Endothelial cell (in vitro differentiated cells): ENCODE data around the gene LRRC3B. TPM values are rescaled to one million over a fixed set of nuclear protein-coding genes. Genes with fewer than 3 reads are reported as not detected.

Experiments used
- DNase-seq: peaks from one replicate; pipeline ENCODE4 v3.0.0; 2021; ENCODE audit warnings: low spot score
- H3K27ac Mint-ChIP-seq: one replicate; pipeline ENCODE4 v1.8.0; 2021; ENCODE audit warnings: mixed read lengths, inconsistent platforms; ENCODE audit not compliant: unreplicated experiment
- H3K27me3 Mint-ChIP-seq: one replicate; pipeline ENCODE4 v1.8.0; 2021; ENCODE audit warnings: mild to moderate bottlenecking, moderate library complexity, mixed read lengths, inconsistent platforms; ENCODE audit not compliant: unreplicated experiment
- H3K36me3 Mint-ChIP-seq: one replicate; pipeline ENCODE4 v1.8.0; 2021; ENCODE audit warnings: mild to moderate bottlenecking, low read depth, mixed read lengths, inconsistent platforms; ENCODE audit not compliant: unreplicated experiment
- H3K4me1 Mint-ChIP-seq: one replicate; pipeline ENCODE4 v1.8.0; 2021; ENCODE audit warnings: mild to moderate bottlenecking, mixed read lengths, inconsistent platforms; ENCODE audit not compliant: unreplicated experiment
- H3K4me3 Mint-ChIP-seq: one replicate; pipeline ENCODE4 v1.8.0; 2021; ENCODE audit warnings: mild to moderate bottlenecking, mixed read lengths, inconsistent platforms; ENCODE audit not compliant: unreplicated experiment
- H3K9me3 Mint-ChIP-seq: one replicate; pipeline ENCODE4 v1.8.0; 2021; ENCODE audit warnings: mixed read lengths, inconsistent platforms; ENCODE audit not compliant: unreplicated experiment
- CTCF ChIP-seq: fragments of 200-600 bp; sonication (generic); IDR thresholded peaks from one replicate; pipeline ENCODE4 v1.5.0; 2021; ENCODE audit warnings: antibody characterized with exemption; ENCODE audit not compliant: unreplicated experiment
- long read RNA-seq: library from polyadenylated mRNA; unstranded; transcript quantifications from one replicate; pipeline ENCODE4 v2.0.0, GENCODE V29; 2020; ENCODE audit not compliant: unreplicated experiment
- total RNA-seq: library from RNA; stranded (reverse); fragmentation: NEBNext Ultra II Directional; extraction: Animal tissue kit (Norgen Biotek cat#: 25700); gene quantifications from one replicate; pipeline ENCODE4 v1.2.1, GENCODE V29; 2021; ENCODE audit not compliant: unreplicated experiment

The LRRC3B gene
- 3.6 TPM for total RNA-seq
- long read RNA-seq: 0 reads

- H3K27ac Mint-ChIP-seq: no peak within 1 kb of the TSS
- no peak for TF ChIP-seq CTCF
- H3K9me3 Mint-ChIP-seq: no peaks in the 10 kb centered on the region
- H3K4me3 Mint-ChIP-seq: peak within 1 kb of the TSS; percentile 90
- peaks cover 16% of the 10 kb centered on the region for H3K27me3 Mint-ChIP-seq
- DNase-seq: peak; percentile 61
- peaks cover 28% of the 10 kb centered on the region for H3K4me1 Mint-ChIP-seq
- H3K36me3 Mint-ChIP-seq: no peaks in the 10 kb centered on the region
These were observed at the start of gene LRRC3B for GRCh38 chr3:26622621-26623418. Gene LRRC3B, plus strand, starts transcription at chr3:26622772. Its CDS starts 86,901 bp downstream, at chr3:26709673.

- Mint-ChIP-seq H3K4me3 (no peak overlapping the region), H3K9me3 (no peaks in the 10 kb centered on the region), H3K36me3 (no peaks in the 10 kb centered on the region), H3K27me3 (no peaks in the 10 kb centered on the region), H3K27ac (no peak overlapping the region), H3K4me1 (no peaks in the 10 kb centered on the region)
- DNase-seq: no peak
- TF ChIP-seq CTCF: no peak
These were observed 47.8 kb upstream of the LRRC3B start for GRCh38 chr3:26574766-26575165.

- DNase-seq: no peak
- Mint-ChIP-seq H3K36me3 (no peaks in the 10 kb centered on the region), H3K27ac (no peak overlapping the region), H3K4me1 (no peaks in the 10 kb centered on the region), H3K4me3 (no peak overlapping the region), H3K27me3 (no peaks in the 10 kb centered on the region), H3K9me3 (no peaks in the 10 kb centered on the region)
- TF ChIP-seq CTCF: no peak
These were observed 43.5 kb upstream of the LRRC3B start for GRCh38 chr3:26579116-26579515.

GRCh38 chr3:26587571-26587970 is 35.0 kb upstream of the LRRC3B start:
- Mint-ChIP-seq H3K27ac (no peak overlapping the region), H3K4me3 (no peak overlapping the region), H3K36me3 (no peaks in the 10 kb centered on the region), H3K4me1 (no peaks in the 10 kb centered on the region), H3K9me3 (no peaks in the 10 kb centered on the region), H3K27me3 (peaks cover 2% of the 10 kb centered on the region)
- no peak for DNase-seq
- TF ChIP-seq CTCF: no peak

GRCh38 chr3:26588931-26589330 is 33.6 kb upstream of the LRRC3B start:
- peaks cover 2% of the 10 kb centered on the region for H3K27me3 Mint-ChIP-seq
- H3K4me1 Mint-ChIP-seq: no peaks in the 10 kb centered on the region
- no peak overlapping the region for H3K4me3 Mint-ChIP-seq
- no peak overlapping the region for H3K27ac Mint-ChIP-seq
- DNase-seq: no peak
- H3K9me3 Mint-ChIP-seq: no peaks in the 10 kb centered on the region
- TF ChIP-seq CTCF: no peak
- H3K36me3 Mint-ChIP-seq: no peaks in the 10 kb centered on the region
